VCaP (cell line): ENCODE data around the gene AMZ1.
"Not testable (repeated sequence)": the region's sequence is repeated elsewhere in the genome, so short reads cannot be mapped to it uniquely, and the experiment has no call there.

Experiments
- H3K27ac ChIP-seq: fragments of 450-650 bp; 2 replicates; pipeline ENCODE4 v1.5.1; 2017
- CTCF ChIP-seq: fragments of 450-650 bp; conservative IDR thresholded peaks from 2 replicates; pipeline ENCODE4 v1.5.1; 2017; ENCODE audit warnings: mild to moderate bottlenecking, moderate library complexity

The AMZ1 gene

GRCh38 chr7:2724453-2725177 lies 36.6 kb downstream of the AMZ1 start:
- TF ChIP-seq CTCF, result no peak
- no peak overlapping the region for H3K27ac ChIP-seq

GRCh38 chr7:2725178-2726105 lies 37.4 kb downstream of the AMZ1 start:
- no peak overlapping the region for H3K27ac ChIP-seq
- no peak for TF ChIP-seq CTCF

- H3K27ac ChIP-seq, result no peak overlapping the region
Measured at GRCh38 chr7:2726316-2727018, 38.5 kb downstream of the AMZ1 start.

GRCh38 chr7:2727206-2727605 lies 39.2 kb downstream of the AMZ1 start:
- not testable (repeated sequence) for H3K27ac ChIP-seq

More at GRCh38 chr7:2726316-2727018, 38.5 kb downstream of the AMZ1 start:
- TF ChIP-seq CTCF, result no peak

- no peak overlapping the region for H3K27ac ChIP-seq
- no peak for TF ChIP-seq CTCF
Measured at GRCh38 chr7:2728316-2729030, 40.5 kb downstream of the AMZ1 start.

GRCh38 chr7:2729031-2729892 lies 41.3 kb downstream of the AMZ1 start:
- no peak for TF ChIP-seq CTCF
- no peak overlapping the region for H3K27ac ChIP-seq
